IMR-90 (cell line): ENCODE results near the gene LRRFIP1. TPM values are rescaled to one million over a fixed set of nuclear protein-coding genes. Genes with fewer than 3 reads are reported as not detected.

Source experiments
- ATAC-seq: fragments of 200-7000 bp; cut with Tn5 transposase; 2 replicates; pipeline ENCODE4 v1.9.1; 2020; ENCODE audit warnings: low read depth, mild to moderate bottlenecking, moderate library complexity
- BruUV-seq: library from RNA; stranded (reverse); fragments of 400-500 nt; replicated peaks from 2 replicates; lab custom pipeline; 2021; lab: Mats Ljungman, UMichigan
- CTCF ChIA-PET: fragments of 300-600 bp; formaldehyde crosslinking; extraction: SDS; loops from one replicate; lab custom pipeline; 2021; ENCODE audit warnings: antibody characterized with exemption; lab: Yijun Ruan, JAX
- POLR2A ChIA-PET: fragments of 300-600 bp; sonication (Branson Sonifier 250); formaldehyde crosslinking; loops from one replicate; lab custom pipeline; 2022; ENCODE audit warnings: antibody characterized with exemption; ENCODE audit not compliant: unreplicated experiment; lab: Charles Lee
- DNase-seq: peaks from one replicate; pipeline ENCODE4 v3.0.0; 2013
- H2AFZ ChIP-seq: replicated peaks from 2 replicates; pipeline ENCODE3; 2013; ENCODE audit warnings: low read length, mild to moderate bottlenecking; ENCODE audit not compliant: poor library complexity
- H2AK5ac ChIP-seq: 2 replicates; pipeline ENCODE4 v1.6.1; 2013; ENCODE audit warnings: low read depth, low read length, inconsistent platforms
- H2AK9ac ChIP-seq: replicated peaks from 2 replicates; pipeline ENCODE3; 2013; ENCODE audit warnings: mild to moderate bottlenecking, low read depth, low read length, moderate library complexity; ENCODE audit not compliant: poor library complexity
- H2BK120ac ChIP-seq: 2 replicates; pipeline ENCODE4 v1.6.1; 2013; ENCODE audit warnings: low read depth, low read length, inconsistent platforms
- H2BK15ac ChIP-seq: 3 replicates; pipeline ENCODE4 v1.6.1; 2013; ENCODE audit warnings: low read depth, low read length, inconsistent platforms
- H2BK20ac ChIP-seq: 2 replicates; pipeline ENCODE4 v1.6.1; 2013; ENCODE audit warnings: low read depth, mild to moderate bottlenecking, inconsistent platforms, low read length, moderate library complexity
- H2BK5ac ChIP-seq: 2 replicates; pipeline ENCODE4 v1.6.1; 2013; ENCODE audit warnings: mild to moderate bottlenecking, low read depth, low read length, inconsistent platforms; ENCODE audit not compliant: poor library complexity, severe bottlenecking
- H3K14ac ChIP-seq: replicated peaks from 2 replicates; pipeline ENCODE4 v1.6.1; 2013; ENCODE audit warnings: low read depth, low read length, inconsistent platforms
- H3K18ac ChIP-seq: 2 replicates; pipeline ENCODE4 v1.6.1; 2013; ENCODE audit warnings: low read depth, low read length, control low read depth
- H3K23ac ChIP-seq: 2 replicates; pipeline ENCODE4 v1.6.1; 2013; ENCODE audit warnings: low read depth, low read length, inconsistent platforms
- H3K27ac ChIP-seq: 2 replicates; pipeline ENCODE4 v1.5.1; 2013; ENCODE audit warnings: mild to moderate bottlenecking, control low read depth, low read length; ENCODE audit not compliant: insufficient read depth
- H3K27me3 ChIP-seq: 2 replicates; pipeline ENCODE4 v1.6.1; 2013; ENCODE audit warnings: low read length; ENCODE audit not compliant: control insufficient read depth, insufficient read depth
- H3K36me3 ChIP-seq: 2 replicates; pipeline ENCODE4 v1.6.1; 2013; ENCODE audit warnings: low read length, mixed read lengths; ENCODE audit not compliant: control insufficient read depth, insufficient read depth
- H3K4ac ChIP-seq: 2 replicates; pipeline ENCODE4 v1.6.1; 2013; ENCODE audit warnings: low read depth, low read length, inconsistent platforms
- H3K4me1 ChIP-seq: 2 replicates; pipeline ENCODE4 v1.6.1; 2013; ENCODE audit warnings: low read length, mixed read lengths; ENCODE audit not compliant: control insufficient read depth, insufficient read depth
- H3K4me2 ChIP-seq: 2 replicates; pipeline ENCODE4 v1.6.1; 2013; ENCODE audit warnings: low read depth, mild to moderate bottlenecking, control low read depth, low read length, moderate library complexity
- H3K4me3 ChIP-seq: 2 replicates; pipeline ENCODE4 v1.5.1; 2013; ENCODE audit warnings: low read depth, mild to moderate bottlenecking, control low read depth, low read length, moderate library complexity; ENCODE audit not compliant: insufficient read depth
- H3K56ac ChIP-seq: 2 replicates; pipeline ENCODE4 v1.6.1; 2013; ENCODE audit warnings: low read length, inconsistent platforms; ENCODE audit not compliant: insufficient read depth; ENCODE audit errors: extremely low read depth
- H3K79me1 ChIP-seq, 2 experiments: 2 replicates each; pipeline ENCODE4 v1.6.1; 2013; ENCODE audit warnings: low read length in 2 of 2, inconsistent platforms in 1 of 2, low read depth in 1 of 2
- H3K9ac ChIP-seq: 2 replicates; pipeline ENCODE4 v1.6.1; 2013; ENCODE audit warnings: low read depth, low read length, control low read depth
- H3K9me1 ChIP-seq: 2 replicates; pipeline ENCODE4 v1.6.1; 2013; ENCODE audit warnings: low read length, inconsistent platforms; ENCODE audit not compliant: insufficient read depth
- H3K9me3 ChIP-seq: 2 replicates; pipeline ENCODE4 v1.6.1; 2013; ENCODE audit warnings: low read length; ENCODE audit not compliant: control insufficient read depth, insufficient read depth
- H4K20me1 ChIP-seq: 2 replicates; pipeline ENCODE4 v1.6.1; 2013; ENCODE audit warnings: low read length, inconsistent platforms; ENCODE audit not compliant: insufficient read depth
- H4K5ac ChIP-seq: 2 replicates; pipeline ENCODE4 v1.6.1; 2013; ENCODE audit warnings: mild to moderate bottlenecking, low read depth, low read length, control low read depth
- H4K8ac ChIP-seq, 2 experiments: 2 replicates each; pipeline ENCODE4 v1.6.1; 2013; ENCODE audit warnings: low read depth in 2 of 2, low read length in 2 of 2, control low read depth in 1 of 2, inconsistent platforms in 1 of 2
- H4K91ac ChIP-seq: 2 replicates; pipeline ENCODE4 v1.6.1; 2013; ENCODE audit warnings: low read depth, low read length, inconsistent platforms; ENCODE audit not compliant: insufficient read depth
- BHLHE40 ChIP-seq: fragments of 150-350 bp; IDR thresholded peaks from 2 replicates; pipeline ENCODE4 v1.6.1; 2016; ENCODE audit warnings: mild to moderate bottlenecking, low read depth, low read length
- CEBPB ChIP-seq: IDR thresholded peaks from 2 replicates; pipeline ENCODE4 v1.6.1; 2012; ENCODE audit warnings: low read depth, low read length, improper control_type of control experiment
- NFE2L2 ChIP-seq: fragments of 150-350 bp; IDR thresholded peaks from 2 replicates; pipeline ENCODE4 v1.6.1; 2016; ENCODE audit warnings: low read depth, mild to moderate bottlenecking, low read length
- WGBS, 2 experiments: methylation state at CpG; one replicate each; pipeline versions ENCODE4 v1.1.5 to v1.1.7; 2013; ENCODE audit warnings: missing lambda C conversion rate in 2 of 2; ENCODE audit not compliant: insufficient read length in 1 of 2; ENCODE audit errors: extremely low coverage in 2 of 2; 5-methylcytosine and 5-hydroxymethylcytosine counted together
- dilution Hi-C: fragments of 300-500 bp; cut with HindIII; formaldehyde crosslinking; loops from one replicate; pipeline ENCODE4 v1.14.3; 2018; ENCODE audit warnings: low sequenced_read_pairs; ENCODE audit not compliant: unreplicated experiment
- in situ Hi-C: fragments of 300-500 bp; cut with MboI; formaldehyde crosslinking; loops from 3 replicates; pipeline ENCODE4 v1.14.3; 2019; ENCODE audit warnings: low sequenced_read_pairs, inconsistent platforms, mixed read lengths
- intact Hi-C: fragments of 100-400 bp; cut with micrococcal nuclease; formaldehyde crosslinking; loops from 2 replicates; pipeline ENCODE4 v1.10.0; 2022
- polyA plus RNA-seq, 3 experiments: library from polyadenylated mRNA; depleted of rRNA; stranded (reverse); fragments of >200 nt; gene quantifications; 2 replicates each; pipeline ENCODE4 v1.2.3, GENCODE V29; 2012; ENCODE audit warnings: low replicate concordance in 1 of 3
- total RNA-seq: library from RNA; depleted of rRNA; stranded (reverse); fragments of >200 nt; gene quantifications from 2 replicates; pipeline ENCODE4 v1.2.3, GENCODE V29; 2012

The LRRFIP1 gene
- total and polyA plus RNA-seq, 2 of the 4 experiments (the other 2 are of a cell fraction) = 52.2 to 54.4 TPM

GRCh38 chr2:237661799-237662328 lies 34.5 kb downstream of the LRRFIP1 start:
- no peak overlapping the region for H3K27ac ChIP-seq
- H2BK20ac ChIP-seq = no peak overlapping the region
- H3K9me1 ChIP-seq = peaks cover 7% of the 10 kb centered on the region
- DNase-seq (no peak), ATAC-seq (no peak)
- H3K9ac ChIP-seq = no peak overlapping the region
- H3K36me3 ChIP-seq = no peaks in the 10 kb centered on the region
- H3K4ac ChIP-seq = no peak overlapping the region
- H3K23ac ChIP-seq = no peak overlapping the region
- no peak overlapping the region for H3K4me2 ChIP-seq
- H3K79me1 ChIP-seq = peaks cover 17 to 56% of the 10 kb centered on the region in 2 experiments
- no peak overlapping the region for H3K14ac ChIP-seq
- TF ChIP-seq NFE2L2 = no peak
- TF ChIP-seq CEBPB = no peak
- TF ChIP-seq BHLHE40 = no peak
- no peak overlapping the region for H4K91ac ChIP-seq
- no peaks in the 10 kb centered on the region for H3K27me3 ChIP-seq
- dilution Hi-C loops = no loop called here
- H3K9me3 ChIP-seq = peaks cover 2% of the 10 kb centered on the region; the same call in 1 of the 2 replicates
- no peak overlapping the region for H4K8ac ChIP-seq
- no peak overlapping the region for H2AK9ac ChIP-seq
- H2BK15ac ChIP-seq = no peak overlapping the region
- ChIA-PET CTCF (no interaction called here), POLR2A (no interaction called here)
- intact Hi-C loops = no loop called here
- BruUV-seq = no TSS peak
- no peak overlapping the region for H2BK5ac ChIP-seq
- no CpG with 5 or more reads among the region's 11 CpGs for WGBS, 2 experiments
- H3K4me3 ChIP-seq = no peak overlapping the region
- no peak overlapping the region for H3K56ac ChIP-seq
- H3K4me1 ChIP-seq = peaks cover 9% of the 10 kb centered on the region; the same call in 1 of the 2 replicates
- H4K20me1 ChIP-seq = peaks cover 6% of the 10 kb centered on the region
- H2AK5ac ChIP-seq = no peak overlapping the region
- in situ Hi-C loops = no loop called here
- H3K18ac ChIP-seq = no peak overlapping the region
- H2AFZ ChIP-seq = no peak overlapping the region
- no peak overlapping the region for H4K5ac ChIP-seq
- H2BK120ac ChIP-seq = no peak overlapping the region
